ENCODE data around the gene TUBD1. TPM values are rescaled to one million over a fixed set of nuclear protein-coding genes. Genes with fewer than 3 reads are reported as not detected.
"Not testable (repeated sequence)": the region's sequence is repeated elsewhere in the genome, so short reads cannot be mapped to it uniquely, and the experiment has no call there.

Gene TUBD1, protein sequence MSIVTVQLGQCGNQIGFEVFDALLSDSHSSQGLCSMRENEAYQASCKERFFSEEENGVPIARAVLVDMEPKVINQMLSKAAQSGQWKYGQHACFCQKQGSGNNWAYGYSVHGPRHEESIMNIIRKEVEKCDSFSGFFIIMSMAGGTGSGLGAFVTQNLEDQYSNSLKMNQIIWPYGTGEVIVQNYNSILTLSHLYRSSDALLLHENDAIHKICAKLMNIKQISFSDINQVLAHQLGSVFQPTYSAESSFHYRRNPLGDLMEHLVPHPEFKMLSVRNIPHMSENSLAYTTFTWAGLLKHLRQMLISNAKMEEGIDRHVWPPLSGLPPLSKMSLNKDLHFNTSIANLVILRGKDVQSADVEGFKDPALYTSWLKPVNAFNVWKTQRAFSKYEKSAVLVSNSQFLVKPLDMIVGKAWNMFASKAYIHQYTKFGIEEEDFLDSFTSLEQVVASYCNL
- 8.6 and 11.5 TPM in 2 replicates for total RNA-seq (2014; rRNA removed; shearing (Covaris generic))
- total RNA-seq (2022), result 13.0 and 13.2 TPM in 2 replicates
- Bru-seq, nascent RNA, result percentile 58 among the genes with signal in this experiment
- BruChase-seq, experiment 1, labeled RNA remaining after a 6-hour chase, result percentile 62 among the genes with signal in this experiment
- percentile 62 among the genes with signal in this experiment for BruChase-seq, experiment 2, labeled RNA remaining after a 2-hour chase
- long read RNA-seq, partial matches to known transcripts, result 0 of 14 reads
- long read RNA-seq, other reads (novel, unspliced or antisense), result 5 of 14 reads

DNA sequence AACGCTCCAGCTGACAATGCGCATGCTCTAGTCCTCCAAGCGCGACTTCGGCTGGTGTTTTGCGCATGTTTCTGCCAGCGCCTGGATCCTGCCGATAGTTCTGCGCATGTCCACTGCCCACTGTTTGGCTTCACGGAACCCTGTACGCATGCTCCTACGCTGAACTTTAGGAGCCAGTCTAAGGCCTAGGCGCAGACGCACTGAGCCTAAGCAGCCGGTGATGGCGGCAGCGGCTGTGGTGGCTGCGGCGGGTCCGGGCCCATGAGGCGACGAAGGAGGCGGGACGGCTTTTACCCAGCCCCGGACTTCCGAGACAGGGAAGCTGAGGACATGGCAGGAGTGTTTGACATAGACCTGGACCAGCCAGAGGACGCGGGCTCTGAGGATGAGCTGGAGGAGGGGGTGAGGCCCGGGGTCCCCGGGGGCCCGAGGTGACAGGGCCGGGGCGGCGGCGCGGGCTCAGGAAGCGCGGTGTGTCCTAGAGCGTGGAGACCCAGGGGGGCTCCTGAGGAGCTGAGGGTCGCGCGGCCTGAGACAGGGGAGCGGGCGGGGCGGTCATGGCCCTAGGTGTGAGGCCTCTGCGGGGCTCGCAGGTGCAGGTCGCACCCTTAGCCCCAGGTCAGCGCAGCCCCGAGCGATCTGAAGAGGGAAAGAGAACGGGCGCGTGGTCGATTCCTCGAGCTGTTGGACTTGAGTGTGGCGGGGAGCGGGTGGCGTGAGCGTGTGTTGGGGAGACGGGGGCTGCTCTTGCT, at the start of gene TUBD1, which contains the start of gene RPS6KB1:
TSS of gene TUBD1 (minus strand) at position 20 of the 752 bp plus-strand sequence. CDS start 1,941 bp downstream, outside the sequence.
TSS of gene RPS6KB1 (plus strand) at position 198 of the 752 bp plus-strand sequence. CDS start at position 262, 64 bp downstream.
- peaks cover 67% of the 10 kb centered on the region for H3K79me2 ChIP-seq (ENCODE audit: insufficient read depth, low read depth, low read length)
- DNase-seq (ENCODE audit: low spot score), result peak; percentile 99
- ChIA-PET CTCF (ENCODE audit: unreplicated experiment) (interaction anchor here (0.6 kb wide), 1 partner anchor 12 kb away, joined by 3 read pairs; no protein-coding TSS in a partner anchor), POLR2A (interaction anchor here (0.5 to 1.9 kb wide), 9 partner anchors 20 to 251 kb away, joined by 3 to 6 read pairs (median 4); partner anchors contain the start of gene RNFT1)
- no TSS peak for BruUV-seq (replicated peaks)
- no peaks in the 10 kb centered on the region for H3K9me2 ChIP-seq (ENCODE audit: insufficient read depth, low read length)
- H3K4me3 ChIP-seq (ENCODE audit: low read depth, low read length, poor library complexity, severe bottlenecking), result peak within 1 kb of the TSS; percentile 78
- H3K4me2 ChIP-seq (ENCODE audit: low read length), result peak within 1 kb of the TSS; percentile 83
- TF ChIP-seq, protein P1, sequence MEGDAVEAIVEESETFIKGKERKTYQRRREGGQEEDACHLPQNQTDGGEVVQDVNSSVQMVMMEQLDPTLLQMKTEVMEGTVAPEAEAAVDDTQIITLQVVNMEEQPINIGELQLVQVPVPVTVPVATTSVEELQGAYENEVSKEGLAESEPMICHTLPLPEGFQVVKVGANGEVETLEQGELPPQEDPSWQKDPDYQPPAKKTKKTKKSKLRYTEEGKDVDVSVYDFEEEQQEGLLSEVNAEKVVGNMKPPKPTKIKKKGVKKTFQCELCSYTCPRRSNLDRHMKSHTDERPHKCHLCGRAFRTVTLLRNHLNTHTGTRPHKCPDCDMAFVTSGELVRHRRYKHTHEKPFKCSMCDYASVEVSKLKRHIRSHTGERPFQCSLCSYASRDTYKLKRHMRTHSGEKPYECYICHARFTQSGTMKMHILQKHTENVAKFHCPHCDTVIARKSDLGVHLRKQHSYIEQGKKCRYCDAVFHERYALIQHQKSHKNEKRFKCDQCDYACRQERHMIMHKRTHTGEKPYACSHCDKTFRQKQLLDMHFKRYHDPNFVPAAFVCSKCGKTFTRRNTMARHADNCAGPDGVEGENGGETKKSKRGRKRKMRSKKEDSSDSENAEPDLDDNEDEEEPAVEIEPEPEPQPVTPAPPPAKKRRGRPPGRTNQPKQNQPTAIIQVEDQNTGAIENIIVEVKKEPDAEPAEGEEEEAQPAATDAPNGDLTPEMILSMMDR (conservative IDR thresholded peaks at IDR 0.05; ENCODE audit: low read length), result no peak
- no peak for TF ChIP-seq EZH2phosphoT487 (IDR thresholded peaks at IDR 0.05; ENCODE audit: borderline replicate concordance, low read depth, low read length)
- H3K36me3 ChIP-seq (ENCODE audit: insufficient read depth, low read length), result peaks cover 30% of the 10 kb centered on the region
- H3K4me1 ChIP-seq (ENCODE audit: insufficient read depth, low read length, poor library complexity, severe bottlenecking), result peaks cover 13% of the 10 kb centered on the region
- H2AFZ ChIP-seq (ENCODE audit: low read length), result peak within 1 kb of the TSS; percentile 84
- H3K9me3 ChIP-seq (ENCODE audit: low read length), result no peaks in the 10 kb centered on the region
- intact Hi-C loops (cut with micrococcal nuclease; ENCODE audit: unreplicated experiment), result loop anchor here (5.0 kb wide), 1 partner anchor 736 kb away; the partner anchor contains the start of genes PRR11 and SKA2
- 0 out of 2 replicates have a peak, but pooled peaks cover 5% of the 10 kb centered on the region for H4K20me1 ChIP-seq (ENCODE audit: insufficient read depth, low read length)
- peak within 1 kb of the TSS; percentile 70 for H3K27ac ChIP-seq (ENCODE audit: low read depth, low read length, poor library complexity, severe bottlenecking)

DNA sequence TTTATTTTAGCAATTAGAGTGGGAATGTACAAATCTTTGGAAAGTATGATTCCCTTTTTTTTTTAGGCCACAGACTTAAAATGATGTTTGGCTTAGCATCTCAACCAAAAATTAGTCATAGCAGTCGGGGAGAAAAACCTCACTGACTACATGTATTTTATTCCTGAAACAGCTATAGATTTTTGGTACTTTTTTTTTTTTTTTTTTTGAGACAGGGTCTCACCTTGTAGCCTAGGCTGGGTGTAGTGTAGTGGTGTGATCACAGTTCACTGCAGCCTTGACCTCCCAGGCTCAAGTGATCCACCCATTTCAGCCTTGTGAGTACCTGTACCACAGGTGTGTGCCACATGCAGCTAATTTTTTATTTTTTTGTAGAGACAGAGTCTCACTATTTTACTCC, 48.4 kb upstream of the TUBD1 start:
- H3K9me3 ChIP-seq (ENCODE audit: low read length), result no peaks in the 10 kb centered on the region
- no peak for DNase-seq (ENCODE audit: low spot score)
- no peak overlapping the region for H3K27ac ChIP-seq (ENCODE audit: low read depth, low read length, poor library complexity, severe bottlenecking)
- no peak overlapping the region for H3K4me3 ChIP-seq (ENCODE audit: low read depth, low read length, poor library complexity, severe bottlenecking)
- peaks cover 83% of the 10 kb centered on the region for H3K36me3 ChIP-seq (ENCODE audit: insufficient read depth, low read length)
- TF ChIP-seq, protein P1 (conservative IDR thresholded peaks at IDR 0.05; ENCODE audit: low read length), result no peak
- no peak for TF ChIP-seq EZH2phosphoT487 (IDR thresholded peaks at IDR 0.05; ENCODE audit: borderline replicate concordance, low read depth, low read length)
- no peak overlapping the region for H3K4me2 ChIP-seq (ENCODE audit: low read length)
- no peaks in the 10 kb centered on the region for H3K9me2 ChIP-seq (ENCODE audit: insufficient read depth, low read length)
- no peaks in the 10 kb centered on the region for H3K79me2 ChIP-seq (ENCODE audit: insufficient read depth, low read depth, low read length)
- intact Hi-C loops (cut with micrococcal nuclease; ENCODE audit: unreplicated experiment), result no loop called here
- H2AFZ ChIP-seq (ENCODE audit: low read length), result no peak overlapping the region
- ChIA-PET CTCF (ENCODE audit: unreplicated experiment) (no interaction called here), POLR2A (interaction anchor here (0.7 kb wide), 1 partner anchor 9 kb away, joined by 3 read pairs; no protein-coding TSS in a partner anchor)
- peaks cover 10% of the 10 kb centered on the region for H3K4me1 ChIP-seq (ENCODE audit: insufficient read depth, low read length, poor library complexity, severe bottlenecking)
- no TSS peak for BruUV-seq (replicated peaks)
- no peaks in the 10 kb centered on the region for H4K20me1 ChIP-seq (ENCODE audit: insufficient read depth, low read length)

DNA sequence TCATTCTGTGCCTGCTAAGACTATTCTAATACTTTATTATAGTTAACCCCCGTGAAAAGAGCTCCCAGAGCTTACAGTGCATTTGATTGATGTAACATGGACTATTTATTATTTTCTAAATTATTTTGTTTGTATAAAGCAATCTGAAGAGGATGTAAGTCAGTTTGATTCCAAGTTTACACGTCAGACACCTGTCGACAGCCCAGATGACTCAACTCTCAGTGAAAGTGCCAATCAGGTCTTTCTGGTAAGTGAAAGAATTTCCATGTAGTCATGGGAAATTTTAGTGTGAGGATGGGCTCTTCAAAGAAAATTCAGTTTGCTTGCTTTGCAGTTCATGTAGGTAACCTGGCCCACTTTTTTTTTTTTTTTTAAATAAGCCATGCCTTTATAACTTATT, 48.0 kb upstream of the TUBD1 start:
- peaks cover 83% of the 10 kb centered on the region for H3K36me3 ChIP-seq (ENCODE audit: insufficient read depth, low read length)
- POLR2A ChIA-PET, result interaction anchor here (0.7 kb wide), 1 partner anchor 10 kb away, joined by 3 read pairs; no protein-coding TSS in a partner anchor
- CTCF ChIA-PET (ENCODE audit: unreplicated experiment), result not testable (repeated sequence)

DNA sequence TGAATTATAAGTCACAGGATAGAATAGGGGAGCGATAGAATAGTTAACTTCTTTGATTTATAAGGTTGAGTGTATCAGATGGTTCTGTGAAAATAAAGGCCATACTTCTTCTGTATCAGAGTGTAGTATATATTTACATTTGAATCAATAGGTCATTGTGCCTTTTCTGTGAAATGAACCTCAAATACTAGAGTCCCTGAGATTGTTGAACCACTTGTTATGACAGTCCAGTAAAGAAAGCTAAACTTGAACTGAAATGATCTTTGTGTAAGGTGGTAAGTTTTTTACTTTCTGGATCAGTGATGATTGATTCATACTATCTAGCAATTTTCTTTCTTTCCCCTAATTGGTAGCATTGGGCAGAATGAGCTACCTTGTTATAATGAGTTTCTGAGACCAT, 40.6 kb upstream of the TUBD1 start:
- H3K27ac ChIP-seq (ENCODE audit: low read depth, low read length, poor library complexity, severe bottlenecking); POLR2A ChIA-PET; BruUV-seq (replicated peaks); DNase-seq (ENCODE audit: low spot score); H3K9me3 ChIP-seq (ENCODE audit: low read length); H3K4me3 ChIP-seq (ENCODE audit: low read depth, low read length, poor library complexity, severe bottlenecking); H3K4me2 ChIP-seq (ENCODE audit: low read length); H4K20me1 ChIP-seq (ENCODE audit: insufficient read depth, low read length); H3K79me2 ChIP-seq (ENCODE audit: insufficient read depth, low read depth, low read length); H3K9me2 ChIP-seq (ENCODE audit: insufficient read depth, low read length); H3K4me1 ChIP-seq (ENCODE audit: insufficient read depth, low read length, poor library complexity, severe bottlenecking); H2AFZ ChIP-seq (ENCODE audit: low read length); intact Hi-C loops (cut with micrococcal nuclease; ENCODE audit: unreplicated experiment); CTCF ChIA-PET (ENCODE audit: unreplicated experiment): not testable (repeated sequence)
- H3K36me3 ChIP-seq (ENCODE audit: insufficient read depth, low read length), result peaks cover 93% of the 10 kb centered on the region

More for the DNA sequence above, 48.0 kb upstream of the TUBD1 start:
- H3K9me2 ChIP-seq (ENCODE audit: insufficient read depth, low read length); H2AFZ ChIP-seq (ENCODE audit: low read length); H3K9me3 ChIP-seq (ENCODE audit: low read length); DNase-seq (ENCODE audit: low spot score); H4K20me1 ChIP-seq (ENCODE audit: insufficient read depth, low read length); H3K4me1 ChIP-seq (ENCODE audit: insufficient read depth, low read length, poor library complexity, severe bottlenecking); intact Hi-C loops (cut with micrococcal nuclease; ENCODE audit: unreplicated experiment); BruUV-seq (replicated peaks); H3K4me2 ChIP-seq (ENCODE audit: low read length); H3K4me3 ChIP-seq (ENCODE audit: low read depth, low read length, poor library complexity, severe bottlenecking); H3K27ac ChIP-seq (ENCODE audit: low read depth, low read length, poor library complexity, severe bottlenecking); H3K79me2 ChIP-seq (ENCODE audit: insufficient read depth, low read depth, low read length): not testable (repeated sequence)

Measured in OCI-LY7 (cell line).